Measurements from ENCODE around the gene BTNL2.
"Not testable (repeated sequence)": the region's sequence is repeated elsewhere in the genome, so short reads cannot be mapped to it uniquely, and the experiment has no call there.

BTNL2 gene

DNA sequence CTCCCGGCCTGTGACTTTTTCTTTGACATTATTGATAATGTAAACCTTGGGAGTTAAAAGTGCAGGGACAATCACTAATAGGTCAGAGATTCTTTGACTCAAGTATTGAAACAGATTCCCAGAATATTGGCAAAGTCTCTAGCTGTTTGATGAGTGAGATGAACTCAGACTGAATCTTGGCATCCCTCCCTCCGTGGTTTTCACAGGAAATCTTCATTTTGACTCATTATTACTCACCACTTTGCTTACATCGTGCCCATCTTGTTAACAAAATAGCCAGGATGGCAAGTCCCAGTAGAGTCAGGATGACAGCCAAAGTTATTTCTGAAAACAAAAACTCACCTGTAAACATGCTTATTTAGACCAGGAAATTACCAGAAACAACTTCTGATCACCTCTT is 37.3 kb downstream of the BTNL2 start:
- no peak for DNase-seq

GRCh38 chr6:32367644-32368043 is 39.3 kb downstream of the BTNL2 start:
- H3K27me3 Mint-ChIP-seq, result peaks cover 7 to 26% of the 10 kb centered on the region in 2 donors
- peaks cover 0 to 5% of the 10 kb centered on the region in 2 donors for H3K36me3 Mint-ChIP-seq

More for the DNA sequence above, 37.3 kb downstream of the BTNL2 start:
- H3K4me1 Mint-ChIP-seq, result peaks cover 0 to 6% of the 10 kb centered on the region in 2 donors
- H3K27me3 Mint-ChIP-seq, result peaks cover 7 to 21% of the 10 kb centered on the region in 2 donors
- H3K9me3 Mint-ChIP-seq, result no peaks in the 10 kb centered on the region
- H3K27ac Mint-ChIP-seq, result no peak overlapping the region
- ATAC-seq (replicated peaks), result peak in 1 of 2 donors; percentile 27
- H3K4me3 Mint-ChIP-seq, result no peak overlapping the region
- no peaks in the 10 kb centered on the region for H3K36me3 Mint-ChIP-seq

GRCh38 chr6:32359225-32359624 is 47.8 kb downstream of the BTNL2 start:
- H3K4me3 Mint-ChIP-seq; H3K4me1 Mint-ChIP-seq; H3K9me3 Mint-ChIP-seq; H3K27ac Mint-ChIP-seq; DNase-seq; H3K36me3 Mint-ChIP-seq; ATAC-seq (replicated peaks); H3K27me3 Mint-ChIP-seq: not testable (repeated sequence)

More at GRCh38 chr6:32367644-32368043, 39.3 kb downstream of the BTNL2 start:
- Mint-ChIP-seq H3K9me3 (no peaks in the 10 kb centered on the region), H3K4me1 (peaks cover 0 to 6% of the 10 kb centered on the region in 2 donors), H3K4me3 (no peak overlapping the region), H3K27ac (no peak overlapping the region)
- no peak for DNase-seq
- no peak for ATAC-seq (replicated peaks)

DNA sequence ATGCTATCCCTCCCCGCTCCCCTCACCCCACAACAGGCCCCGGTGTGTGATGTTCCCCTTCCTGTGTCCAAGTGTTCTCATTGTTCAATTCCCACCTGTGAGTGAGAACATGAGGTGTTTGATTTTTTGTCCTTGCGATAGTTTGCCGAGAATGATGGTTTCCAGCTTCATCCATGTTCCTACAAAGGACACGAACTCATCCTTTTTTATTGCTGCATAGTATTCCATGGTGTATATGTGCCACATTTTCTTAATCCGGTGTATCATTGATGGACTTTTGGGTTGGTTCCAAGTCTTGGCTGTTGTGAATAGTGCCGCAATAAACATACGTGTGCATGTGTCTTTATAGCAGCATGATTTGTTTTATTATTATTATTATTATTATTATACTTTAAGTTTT is 48.4 kb downstream of the BTNL2 start:
- H3K9me3 Mint-ChIP-seq; H3K4me1 Mint-ChIP-seq; H3K27me3 Mint-ChIP-seq; H3K36me3 Mint-ChIP-seq; H3K27ac Mint-ChIP-seq; H3K4me3 Mint-ChIP-seq; ATAC-seq (replicated peaks); DNase-seq: not testable (repeated sequence)

DNA sequence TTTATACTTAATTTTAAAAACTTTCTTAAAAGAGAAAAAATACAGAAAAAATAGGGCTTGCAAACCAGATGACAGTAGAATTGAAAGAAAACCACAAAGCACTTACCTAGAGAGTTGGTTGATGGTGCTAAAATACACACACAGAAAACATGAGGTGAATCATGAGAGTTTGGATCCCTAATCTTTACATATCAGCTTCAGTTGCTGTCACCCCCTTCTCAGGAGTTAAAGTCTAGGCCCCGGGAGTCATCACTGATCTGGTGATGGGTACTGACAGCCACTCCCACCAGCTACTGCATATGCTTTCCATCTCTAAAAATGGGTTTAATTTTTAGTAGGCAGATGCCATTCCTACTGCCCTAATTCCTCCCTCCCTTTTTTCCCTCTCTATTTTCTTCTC is 52.0 kb downstream of the BTNL2 start:
- DNase-seq, result no peak
- Mint-ChIP-seq H3K4me1 (peaks cover 0 to 3% of the 10 kb centered on the region in 2 donors), H3K4me3 (no peak overlapping the region), H3K27ac (no peak overlapping the region), H3K36me3 (no peaks in the 10 kb centered on the region), H3K9me3 (no peaks in the 10 kb centered on the region), H3K27me3 (no peaks in the 10 kb centered on the region)
- no peak for ATAC-seq (replicated peaks)

- H3K9me3 Mint-ChIP-seq, result no peaks in the 10 kb centered on the region
- H3K4me1 Mint-ChIP-seq, result peaks cover 0 to 1% of the 10 kb centered on the region in 2 donors
- no peaks in the 10 kb centered on the region for H3K36me3 Mint-ChIP-seq
- no peak overlapping the region for H3K27ac Mint-ChIP-seq
- no peak overlapping the region for H3K4me3 Mint-ChIP-seq
- peaks cover 0 to 11% of the 10 kb centered on the region in 2 donors for H3K27me3 Mint-ChIP-seq
- no peak for DNase-seq
- no peak for ATAC-seq (replicated peaks)
These were observed 53.6 kb downstream of the BTNL2 start for GRCh38 chr6:32353348-32353747.

Data from stimulated activated naive B cell treated with anti-CD40 and anti-IgM and Interleukin-4, amounts not matched to agents 10 μg/mL and 1 μg/mL and 100 μg/mL, for 72 hours (primary cell).